Measurements from ENCODE around the gene TGM4.
"Not testable (repeated sequence)": the region's sequence is repeated elsewhere in the genome, so short reads cannot be mapped to it uniquely, and the experiment has no call there.

TGM4 gene

GRCh38 chr3:44874308-44874707, at the start of gene TGM4:
TSS of gene TGM4 (plus strand) at chr3:44874608. CDS start at chr3:44874679, 71 bp downstream.
- no peak for DNase-seq

- DNase-seq, result no peak
Observed at GRCh38 chr3:44825264-44825925, 49.0 kb upstream of the TGM4 start.

GRCh38 chr3:44827196-44827595, 47.2 kb upstream of the TGM4 start:
- no peak for DNase-seq

- DNase-seq, result no peak
Observed at GRCh38 chr3:44831232-44831631, 43.2 kb upstream of the TGM4 start.

- DNase-seq, result no peak
Observed at GRCh38 chr3:44832032-44832431, 42.4 kb upstream of the TGM4 start.

GRCh38 chr3:44832965-44833364, 41.4 kb upstream of the TGM4 start:
- no peak for DNase-seq

- no peak for DNase-seq
Observed at GRCh38 chr3:44833394-44833793, 41.0 kb upstream of the TGM4 start.

GRCh38 chr3:44835684-44836083, 38.7 kb upstream of the TGM4 start:
- DNase-seq, result no peak

GRCh38 chr3:44842376-44842775, 32.0 kb upstream of the TGM4 start:
- no peak for DNase-seq

- DNase-seq, result no peak
Observed at GRCh38 chr3:44845528-44846520, 28.6 kb upstream of the TGM4 start.

GRCh38 chr3:44848634-44849033, 25.8 kb upstream of the TGM4 start:
- DNase-seq, result no peak

- not testable (repeated sequence) for DNase-seq
Observed at GRCh38 chr3:44856663-44857062, 17.7 kb upstream of the TGM4 start.

GRCh38 chr3:44860117-44860516, 14.3 kb upstream of the TGM4 start:
- DNase-seq, result no peak

- DNase-seq, result peak; percentile 69 to 84 (median 78)
Observed at GRCh38 chr3:44861412-44862225, 12.8 kb upstream of the TGM4 start, which contains the start of gene TMEM42. TSS of gene TMEM42 (plus strand) at chr3:44861912. CDS start at chr3:44861925, 13 bp downstream.

GRCh38 chr3:44862226-44862637, 12.2 kb upstream of the TGM4 start:
- peak in 1 of 6 experiments; percentile 56 for DNase-seq

- peak in 1 of 6 experiments; percentile 18 for DNase-seq
Observed at GRCh38 chr3:44865272-44866035, 9.0 kb upstream of the TGM4 start.

GRCh38 chr3:44867421-44868111, 6.8 kb upstream of the TGM4 start:
- no peak for DNase-seq

- DNase-seq, result no peak
Observed at GRCh38 chr3:44870375-44871061, 3.9 kb upstream of the TGM4 start.

GRCh38 chr3:44875596-44875995, 1.2 kb downstream of the TGM4 start:
- no peak for DNase-seq

- DNase-seq, result no peak
Observed at GRCh38 chr3:44877333-44877732, 2.9 kb downstream of the TGM4 start.

- DNase-seq, result no peak
Observed at GRCh38 chr3:44880284-44880683, 5.9 kb downstream of the TGM4 start.

All from stimulated activated naive CD4-positive, alpha-beta T cell (primary cell).